H1 (cell line): ENCODE data around the gene COLEC12. TPM values are rescaled to one million over a fixed set of nuclear protein-coding genes. Genes with fewer than 3 reads are reported as not detected.

ENCODE experiments used
- CTCF ChIA-PET: fragments of 300-600 bp; sonication (Branson Sonifier 250); formaldehyde crosslinking; loops from one replicate; lab custom pipeline; 2021; ENCODE audit not compliant: partially characterized antibody; lab: Charles Lee
- POLR2A ChIA-PET: fragments of 300-600 bp; sonication (Branson Sonifier 250); formaldehyde crosslinking; loops from one replicate; lab custom pipeline; 2021; ENCODE audit warnings: inconsistent platforms; ENCODE audit not compliant: partially characterized antibody; lab: Charles Lee
- DNase-seq, 2 experiments: peaks; one replicate each; pipeline versions ENCODE4 v3.0.0 to v3.0.0-alpha.2; 2010 to 2022; ENCODE audit warnings: low spot score in 2 of 2, low read depth in 1 of 2, mixed read lengths in 1 of 2
- FAIRE-seq: peaks from 2 replicates; lab custom pipeline; 2011; peaks lifted over from hg19 to GRCh38; lab: Jason Lieb, UNC
- H2AFZ ChIP-seq: 2 replicates; pipeline ENCODE4 v1.8.1; 2012; ENCODE audit warnings: low read length, inconsistent platforms
- H2AK5ac ChIP-seq: 2 replicates; pipeline ENCODE4 v1.6.1; 2013; ENCODE audit warnings: low read depth, low read length
- H2BK120ac ChIP-seq: replicated peaks from 2 replicates; pipeline ENCODE3; 2013; ENCODE audit warnings: low read depth, low read length, inconsistent platforms
- H2BK12ac ChIP-seq: 2 replicates; pipeline ENCODE4 v1.6.1; 2013; ENCODE audit warnings: low read depth, low read length
- H2BK15ac ChIP-seq: 2 replicates; pipeline ENCODE4 v1.6.1; 2013; ENCODE audit warnings: low read length
- H2BK20ac ChIP-seq: 2 replicates; pipeline ENCODE4 v1.6.1; 2013; ENCODE audit warnings: low read length
- H2BK5ac ChIP-seq: 2 replicates; pipeline ENCODE4 v1.6.1; 2013; ENCODE audit warnings: low read depth, low read length
- H3K14ac ChIP-seq: 2 replicates; pipeline ENCODE4 v1.6.1; 2013; ENCODE audit warnings: inconsistent platforms; ENCODE audit not compliant: insufficient read length
- H3K18ac ChIP-seq: 2 replicates; pipeline ENCODE4 v1.6.1; 2013; ENCODE audit warnings: low read length; ENCODE audit errors: extremely low read depth
- H3K23ac ChIP-seq: 2 replicates; pipeline ENCODE4 v1.6.1; 2013; ENCODE audit warnings: inconsistent platforms; ENCODE audit not compliant: insufficient read length
- H3K23me2 ChIP-seq: 2 replicates; pipeline ENCODE4 v1.6.1; 2013; ENCODE audit warnings: low read depth, low read length
- H3K27ac ChIP-seq: 2 replicates; pipeline ENCODE4 v1.6.1; 2011; ENCODE audit warnings: low read depth, low read length, inconsistent platforms
- H3K27me3 ChIP-seq, 4 experiments: replicated peaks in 1 of 4; 1 replicate in 1 of 4; 2 replicates in 3 of 4; pipeline versions ENCODE4 v1.6.1 to v1.8.1; 2011 to 2013; ENCODE audit warnings: low read length in 3 of 4, mild to moderate bottlenecking in 3 of 4, inconsistent platforms in 2 of 4, mixed read lengths in 2 of 4, moderate library complexity in 1 of 4; ENCODE audit not compliant: control insufficient read depth in 3 of 4, insufficient read depth in 3 of 4; ENCODE audit errors: extremely low read depth in 1 of 4
- H3K36me3 ChIP-seq, 4 experiments: 2 replicates each; pipeline versions ENCODE4 v1.6.1 to v1.8.1; 2011 to 2013; ENCODE audit warnings: mild to moderate bottlenecking in 4 of 4, low read length in 3 of 4, moderate library complexity in 2 of 4, control low read depth in 1 of 4, inconsistent platforms in 1 of 4; ENCODE audit not compliant: insufficient read depth in 4 of 4, control insufficient read depth in 2 of 4
- H3K4ac ChIP-seq: replicated peaks from 2 replicates; pipeline ENCODE3; 2013; ENCODE audit warnings: low read length, low read depth, mixed read lengths, inconsistent platforms; ENCODE audit not compliant: insufficient read length
- H3K4me1 ChIP-seq, 4 experiments: replicated peaks in 1 of 4; 1 replicate in 1 of 4; 2 replicates in 3 of 4; pipeline versions ENCODE4 v1.6.1 to v1.8.1; 2011 to 2013; ENCODE audit warnings: low read length in 3 of 4, inconsistent platforms in 2 of 4, mixed read lengths in 1 of 4; ENCODE audit not compliant: insufficient read depth in 4 of 4, control insufficient read depth in 3 of 4
- H3K4me2 ChIP-seq, 2 experiments: 2 replicates each; pipeline versions ENCODE4 v1.6.1 to v1.8.1; 2011 to 2013; ENCODE audit warnings: low read depth in 2 of 2, low read length in 2 of 2, control low read depth in 1 of 2, inconsistent platforms in 1 of 2, mild to moderate bottlenecking in 1 of 2; ENCODE audit not compliant: insufficient read depth in 1 of 2
- H3K4me3 ChIP-seq, 4 experiments: fragments of 200-600, 300-600 bp in 1 of 4; sonication (generic), shearing (Covaris generic), sonication (Bioruptor Twin) in 1 of 4; 2 replicates each; pipeline versions ENCODE4 v1.5.1 to v1.8.1; 2011 to 2016; ENCODE audit warnings: low read length in 4 of 4, low read depth in 3 of 4, control low read depth in 2 of 4, inconsistent platforms in 2 of 4, mild to moderate bottlenecking in 2 of 4, mixed read lengths in 1 of 4, moderate library complexity in 1 of 4; ENCODE audit not compliant: insufficient read depth in 2 of 4; ENCODE audit errors: extremely low read depth in 1 of 4
- H3K56ac ChIP-seq: replicated peaks from 2 replicates; pipeline ENCODE3; 2013; ENCODE audit warnings: low read depth, mild to moderate bottlenecking, mixed read lengths, low read length, inconsistent platforms; ENCODE audit not compliant: insufficient read length
- H3K79me1 ChIP-seq: 2 replicates; pipeline ENCODE4 v1.6.1; 2013; ENCODE audit warnings: low read depth, low read length, control low read depth
- H3K79me2 ChIP-seq, 2 experiments: 2 replicates each; pipeline versions ENCODE4 v1.6.1 to v1.8.1; 2012 to 2013; ENCODE audit warnings: low read length in 2 of 2, mild to moderate bottlenecking in 2 of 2, inconsistent platforms in 1 of 2; ENCODE audit not compliant: insufficient read depth in 2 of 2, control insufficient read depth in 1 of 2
- H3K9ac ChIP-seq, 4 experiments: replicated peaks in 1 of 4; 1 replicate in 1 of 4; 2 replicates in 3 of 4; pipeline versions ENCODE4 v1.6.1 to v1.8.1; 2011 to 2013; ENCODE audit warnings: low read depth in 3 of 4, low read length in 3 of 4, control low read depth in 2 of 4, mild to moderate bottlenecking in 2 of 4, moderate library complexity in 2 of 4, inconsistent platforms in 1 of 4; ENCODE audit errors: extremely low read depth in 1 of 4
- H3K9me3 ChIP-seq, 2 experiments: 2 replicates each; pipeline versions ENCODE4 v1.6.1 to v1.8.1; 2012 to 2013; ENCODE audit warnings: mild to moderate bottlenecking in 2 of 2, moderate library complexity in 2 of 2, control low read depth in 1 of 2, inconsistent platforms in 1 of 2, low read depth in 1 of 2, low read length in 1 of 2, mixed read lengths in 1 of 2; ENCODE audit not compliant: insufficient read depth in 2 of 2
- H4K20me1 ChIP-seq, 2 experiments: replicated peaks in 1 of 2; 2 replicates each; pipeline versions ENCODE3 to v1.8.1; 2011 to 2013; ENCODE audit warnings: inconsistent platforms in 2 of 2, low read length in 2 of 2, mild to moderate bottlenecking in 1 of 2; ENCODE audit not compliant: insufficient read depth in 2 of 2, control insufficient read depth in 1 of 2
- H4K5ac ChIP-seq: 2 replicates; pipeline ENCODE4 v1.6.1; 2013; ENCODE audit warnings: low read length, low read depth, mixed read lengths, inconsistent platforms; ENCODE audit not compliant: insufficient read length
- H4K8ac ChIP-seq: 2 replicates; pipeline ENCODE4 v1.8.0; 2013; ENCODE audit warnings: mild to moderate bottlenecking, moderate library complexity, low read length, inconsistent platforms; ENCODE audit not compliant: insufficient read depth; ENCODE audit errors: extremely low read depth
- H4K91ac ChIP-seq: replicated peaks from 2 replicates; pipeline ENCODE3; 2013; ENCODE audit warnings: low read length, mixed read lengths, inconsistent platforms; ENCODE audit not compliant: insufficient read length
- ATF3 ChIP-seq: IDR thresholded peaks from 2 replicates; pipeline ENCODE4 v1.6.1; 2011; ENCODE audit warnings: low read depth, mild to moderate bottlenecking, low read length; ENCODE audit not compliant: insufficient read depth
- RFX5 ChIP-seq: IDR thresholded peaks from 2 replicates; pipeline ENCODE4 v1.6.1; 2011; ENCODE audit warnings: low read depth, low read length, improper control_type of control experiment, borderline replicate concordance
- SP1 ChIP-seq: IDR thresholded peaks from 2 replicates; pipeline ENCODE4 v1.6.1; 2011; ENCODE audit warnings: low read depth, low read length
- SP2 ChIP-seq: IDR thresholded peaks from 2 replicates; pipeline ENCODE4 v1.6.1; 2012; ENCODE audit warnings: mild to moderate bottlenecking, low read length, inconsistent platforms
- TBP ChIP-seq: IDR thresholded peaks from 2 replicates; pipeline ENCODE4 v1.6.1; 2011; ENCODE audit warnings: low read depth, low read length, improper control_type of control experiment
- WGBS, 2 experiments: shearing (Covaris generic) in 1 of 2; methylation state at CpG; one replicate each; pipeline versions ENCODE4 v1.1.6 to v1.1.7; 2013 to 2015; ENCODE audit warnings: low lambda C conversion rate in 2 of 2, mixed read lengths in 2 of 2, inconsistent platforms in 1 of 2, low coverage in 1 of 2, missing lambda C conversion rate in 1 of 2; ENCODE audit not compliant: insufficient replicate concordance in 2 of 2, insufficient coverage in 1 of 2, insufficient read length in 1 of 2; ENCODE audit errors: extremely low coverage in 1 of 2, missing lambda C conversion rate in 1 of 2; 5-methylcytosine and 5-hydroxymethylcytosine counted together
- polyA plus RNA-seq, 7 experiments: library from polyadenylated mRNA; depleted of rRNA in 3 of 7; stranded (reverse) in 5 of 7; unstranded in 2 of 7; fragments of >200 nt in 5 of 7; fragments of 200-250 nt in 2 of 7; gene quantifications; 1 replicate in 5 of 7; 2 replicates in 1 of 7; 4 replicates in 1 of 7; pipeline versions ENCODE4 v1.2.1 to v1.2.3, GENCODE V29; 2011 to 2013; ENCODE audit warnings: missing spikeins in 2 of 7, mixed read lengths in 2 of 7
- total RNA-seq: library from RNA; stranded (reverse); fragmentation: NEBNext Ultra II Directional; extraction: Animal tissue kit (Norgen Biotek cat#: 25700); gene quantifications from 2 replicates; pipeline ENCODE4 v1.2.1, GENCODE V29; 2021
- TF ChIP-seq, protein P1 (sequence below), 3 experiments: IDR thresholded peaks; 1 replicate in 2 of 3; 2 replicates in 1 of 3; pipeline versions ENCODE4 v1.5.1 to v1.6.1; 2011; ENCODE audit warnings: low read length in 3 of 3, mild to moderate bottlenecking in 3 of 3, inconsistent platforms in 2 of 3, low read depth in 1 of 3, moderate library complexity in 1 of 3; ENCODE audit not compliant: insufficient read depth in 1 of 3; ENCODE audit errors: control extremely low read depth in 1 of 3

Gene COLEC12
- total and polyA plus RNA-seq, 2 of the 8 experiments (the other 6 are each of a cell fraction or from before 2014, with no cell fraction given): 0.44 to 2.3 TPM

GRCh38 chr18:425106-425745 lies 75.3 kb downstream of the COLEC12 start:
- Histone ChIP-seq H4K8ac (no peak overlapping the region), H3K9ac (no peak overlapping the region), H4K20me1 (no peaks in the 10 kb centered on the region), H2BK12ac (no peak overlapping the region), H3K4me2 (no peak overlapping the region), H3K23me2 (no peaks in the 10 kb centered on the region), H3K36me3 (no peaks in the 10 kb centered on the region), H3K23ac (no peak overlapping the region), H2BK120ac (no peak overlapping the region), H3K4ac (no peak overlapping the region), H3K27ac (no peak overlapping the region), H4K5ac (no peak overlapping the region), H3K18ac (no peak overlapping the region), H3K14ac (no peak overlapping the region), H3K56ac (no peak overlapping the region), H3K4me1 (peaks cover 0 to 3% (median 0%) of the 10 kb centered on the region in 4 experiments; a peak in 1 of 7 replicates), H2BK15ac (no peak overlapping the region), H4K91ac (no peak overlapping the region), H3K9me3 (no peaks in the 10 kb centered on the region), H3K79me1 (no peaks in the 10 kb centered on the region), H3K27me3 (no peaks in the 10 kb centered on the region), H2BK20ac (no peak overlapping the region), H2AFZ (no peak overlapping the region), H2AK5ac (no peak overlapping the region), H3K4me3 (no peak overlapping the region), H3K79me2 (no peaks in the 10 kb centered on the region), H2BK5ac (no peak overlapping the region)
- DNase-seq (no peak), FAIRE-seq (no peak)
- TF ChIP-seq RFX5 (no peak), ATF3 (no peak), SP1 (no peak), SP2 (no peak), TBP (no peak)
- TF ChIP-seq, protein P1, sequence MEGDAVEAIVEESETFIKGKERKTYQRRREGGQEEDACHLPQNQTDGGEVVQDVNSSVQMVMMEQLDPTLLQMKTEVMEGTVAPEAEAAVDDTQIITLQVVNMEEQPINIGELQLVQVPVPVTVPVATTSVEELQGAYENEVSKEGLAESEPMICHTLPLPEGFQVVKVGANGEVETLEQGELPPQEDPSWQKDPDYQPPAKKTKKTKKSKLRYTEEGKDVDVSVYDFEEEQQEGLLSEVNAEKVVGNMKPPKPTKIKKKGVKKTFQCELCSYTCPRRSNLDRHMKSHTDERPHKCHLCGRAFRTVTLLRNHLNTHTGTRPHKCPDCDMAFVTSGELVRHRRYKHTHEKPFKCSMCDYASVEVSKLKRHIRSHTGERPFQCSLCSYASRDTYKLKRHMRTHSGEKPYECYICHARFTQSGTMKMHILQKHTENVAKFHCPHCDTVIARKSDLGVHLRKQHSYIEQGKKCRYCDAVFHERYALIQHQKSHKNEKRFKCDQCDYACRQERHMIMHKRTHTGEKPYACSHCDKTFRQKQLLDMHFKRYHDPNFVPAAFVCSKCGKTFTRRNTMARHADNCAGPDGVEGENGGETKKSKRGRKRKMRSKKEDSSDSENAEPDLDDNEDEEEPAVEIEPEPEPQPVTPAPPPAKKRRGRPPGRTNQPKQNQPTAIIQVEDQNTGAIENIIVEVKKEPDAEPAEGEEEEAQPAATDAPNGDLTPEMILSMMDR (IDR thresholded peaks at IDR 0.05; ENCODE audit: control extremely low read depth in 1 of 3, insufficient read depth in 1 of 3, low read depth in 1 of 3, low read length in 3 of 3): no peak
- POLR2A ChIA-PET: no interaction called here
- CTCF ChIA-PET: interaction anchor here (0.9 to 1.6 kb wide), 3 partner anchors 51 to 167 kb away, joined by 3 to 4 read pairs (median 3); no protein-coding TSS in a partner anchor
- 76% methylated on average over 7 of the region's 7 CpGs; no CpG with 5 or more reads in 1 of the 2 experiments for WGBS, 2 experiments
